CD4-positive, alpha-beta memory T cell (primary cell): ENCODE data around the gene SNU13. TPM values are rescaled to one million over a fixed set of nuclear protein-coding genes. Genes with fewer than 3 reads are reported as not detected.
"Not testable (repeated sequence)": the region's sequence is repeated elsewhere in the genome, so short reads cannot be mapped to it uniquely, and the experiment has no call there.

ENCODE experiments used
- CTCF ChIA-PET: fragments of 350-600 bp; sonication (Branson Sonifier 250); formaldehyde crosslinking; loops from one replicate; lab custom pipeline; 2021; ENCODE audit warnings: inconsistent platforms; ENCODE audit not compliant: partially characterized antibody; lab: Charles Lee
- POLR2A ChIA-PET: fragments of 350-600 bp; sonication (Branson Sonifier 250); formaldehyde crosslinking; loops from one replicate; lab custom pipeline; 2021; ENCODE audit not compliant: partially characterized antibody; lab: Charles Lee
- DNase-seq, 5 donors: peaks; one replicate each; pipeline versions ENCODE4 v3.0.0 to v3.0.0-alpha.2; 2020 to 2022; ENCODE audit warnings: mixed read lengths in 1 of 5
- H3K27ac ChIP-seq: one replicate; pipeline ENCODE4 v1.7.0; 2013; ENCODE audit warnings: low read depth, low read length
- H3K27me3 ChIP-seq: 2 replicates; pipeline ENCODE4 v1.7.0; 2013; ENCODE audit warnings: mild to moderate bottlenecking, low read length, moderate library complexity; ENCODE audit not compliant: insufficient read depth
- H3K36me3 ChIP-seq: 2 replicates; pipeline ENCODE4 v1.7.0; 2013; ENCODE audit warnings: mild to moderate bottlenecking, low read length, moderate library complexity; ENCODE audit not compliant: insufficient read depth
- H3K4me1 ChIP-seq: 2 replicates; pipeline ENCODE4 v1.7.0; 2013; ENCODE audit warnings: mild to moderate bottlenecking, low read length, moderate library complexity; ENCODE audit not compliant: insufficient read depth
- H3K4me3 ChIP-seq, 2 donors: one replicate each; pipeline ENCODE4 v1.7.0; 2013; ENCODE audit warnings: low read length in 2 of 2, mild to moderate bottlenecking in 1 of 2
- H3K9me3 ChIP-seq, 2 donors: one replicate each; pipeline ENCODE4 v1.7.0; 2013; ENCODE audit warnings: low read length in 2 of 2, control low read depth in 1 of 2; ENCODE audit not compliant: control insufficient read depth in 1 of 2
- H3K27ac Mint-ChIP-seq, 7 donors: one replicate each; pipeline ENCODE4 v1.8.0; 2020 to 2021; ENCODE audit warnings: mixed read lengths in 7 of 7, mild to moderate bottlenecking in 6 of 7, inconsistent platforms in 3 of 7, moderate library complexity in 3 of 7
- H3K27me3 Mint-ChIP-seq, 2 donors: one replicate each; pipeline ENCODE4 v1.8.0; 2020 to 2021; ENCODE audit warnings: mixed read lengths in 2 of 2
- H3K36me3 Mint-ChIP-seq, 2 donors: one replicate each; pipeline ENCODE4 v1.8.0; 2020 to 2021; ENCODE audit warnings: mixed read lengths in 2 of 2, inconsistent platforms in 1 of 2, mild to moderate bottlenecking in 1 of 2
- H3K4me1 Mint-ChIP-seq, 4 donors: one replicate each; pipeline ENCODE4 v1.8.0; 2020 to 2021; ENCODE audit warnings: mixed read lengths in 4 of 4, mild to moderate bottlenecking in 1 of 4
- H3K4me3 Mint-ChIP-seq, 8 donors: one replicate each; pipeline ENCODE4 v1.8.0; 2020 to 2021; ENCODE audit warnings: mixed read lengths in 8 of 8, mild to moderate bottlenecking in 7 of 8, moderate library complexity in 6 of 8, inconsistent platforms in 3 of 8
- H3K9me3 Mint-ChIP-seq, 8 donors: one replicate each; pipeline ENCODE4 v1.8.0; 2020 to 2021; ENCODE audit warnings: mixed read lengths in 8 of 8, mild to moderate bottlenecking in 5 of 8, inconsistent platforms in 3 of 8, moderate library complexity in 1 of 8
- intact Hi-C: fragments of 100-400 bp; cut with micrococcal nuclease; formaldehyde crosslinking; loops from one replicate; pipeline ENCODE4 v1.15.1; 2023
- polyA plus RNA-seq, 2 donors: library from polyadenylated mRNA; unstranded; fragments of 300-500 nt; fragmentation: Illumina TruSeq; gene quantifications; one replicate each; pipeline ENCODE4 v1.2.3, GENCODE V29; 2021
- total RNA-seq, 2 experiments: library from RNA; stranded (reverse); gene quantifications; one replicate each; pipeline ENCODE4 v1.2.3, GENCODE V29; 2021

SNU13 gene
- total and polyA plus RNA-seq, 4 experiments from 2014 or later = 123 to 298 (median 210) TPM

GRCh38 chr22:41638748-41639147 lies 49.9 kb downstream of the SNU13 start:
- Mint-ChIP-seq H3K4me1 (peaks cover 1 to 14% (median 7%) of the 10 kb centered on the region in 4 donors), H3K36me3 (peaks cover 38 to 76% of the 10 kb centered on the region in 2 donors)
- no peak overlapping the region for H3K27ac ChIP-seq

GRCh38 chr22:41638124-41638523 lies 50.5 kb downstream of the SNU13 start:
- H3K9me3 Mint-ChIP-seq = no peaks in the 10 kb centered on the region
- CTCF ChIA-PET = interaction anchor here (0.5 to 1.2 kb wide), 2 partner anchors 11 to 287 kb away, joined by 4 to 5 read pairs; no protein-coding TSS in a partner anchor
- intact Hi-C loops = no loop called here

More at GRCh38 chr22:41638748-41639147, 49.9 kb downstream of the SNU13 start:
- no peak for DNase-seq
- ChIA-PET POLR2A (interaction anchor here (0.8 to 1.5 kb wide), 2 partner anchors 10 to 18 kb away, joined by 3 read pairs; partner anchors contain the start of genes DESI1 and XRCC6), CTCF (interaction anchor here (0.5 kb wide), 1 partner anchor 286 kb away, joined by 5 read pairs; no protein-coding TSS in a partner anchor)
- Histone ChIP-seq H3K27me3 (no peaks in the 10 kb centered on the region), H3K36me3 (peaks cover 69% of the 10 kb centered on the region), H3K4me1 (no peaks in the 10 kb centered on the region), H3K9me3 (no peaks in the 10 kb centered on the region), H3K4me3 (no peak overlapping the region)
- Mint-ChIP-seq H3K27ac (peak overlapping the region in 2 of 7 donors; percentile 36 to 77), H3K9me3 (no peaks in the 10 kb centered on the region), H3K27me3 (no peaks in the 10 kb centered on the region), H3K4me3 (peak overlapping the region in 1 of 8 donors; percentile 12)
- intact Hi-C loops = no loop called here

GRCh38 chr22:41637623-41638022 lies 51.0 kb downstream of the SNU13 start:
- ChIA-PET CTCF (interaction anchor here (1.2 to 2.4 kb wide), 2 partner anchors 11 to 29 kb away, joined by 4 to 5 read pairs; no protein-coding TSS in a partner anchor), POLR2A (interaction anchor here (1.6 kb wide), 1 partner anchor 163 kb away, joined by 3 read pairs; the partner anchor contains the start of gene CCDC134)
- H3K27ac ChIP-seq, H3K9me3 ChIP-seq, H3K9me3 Mint-ChIP-seq, H3K27ac Mint-ChIP-seq, H3K27me3 Mint-ChIP-seq, H3K4me3 Mint-ChIP-seq, H3K4me3 ChIP-seq, H3K27me3 ChIP-seq, H3K4me1 ChIP-seq, DNase-seq, intact Hi-C loops: not testable (repeated sequence)
- peaks cover 66% of the 10 kb centered on the region for H3K36me3 ChIP-seq
- Mint-ChIP-seq H3K36me3 (peaks cover 34 to 78% of the 10 kb centered on the region in 2 donors), H3K4me1 (peaks cover 1 to 14% (median 7%) of the 10 kb centered on the region in 4 donors)

More at GRCh38 chr22:41638124-41638523, 50.5 kb downstream of the SNU13 start:
- no peak overlapping the region for H3K4me3 Mint-ChIP-seq
- Histone ChIP-seq H3K4me3 (no peak overlapping the region), H3K36me3 (peaks cover 69% of the 10 kb centered on the region), H3K4me1 (no peaks in the 10 kb centered on the region), H3K27ac (no peak overlapping the region), H3K9me3 (no peaks in the 10 kb centered on the region), H3K27me3 (no peaks in the 10 kb centered on the region)
- peaks cover 1 to 14% (median 7%) of the 10 kb centered on the region in 4 donors for H3K4me1 Mint-ChIP-seq
- POLR2A ChIA-PET = interaction anchor here (0.8 to 1.5 kb wide), 2 partner anchors 10 to 17 kb away, joined by 3 read pairs; partner anchors contain the start of genes DESI1 and XRCC6
- no peak overlapping the region for H3K27ac Mint-ChIP-seq
- peaks cover 38 to 81% of the 10 kb centered on the region in 2 donors for H3K36me3 Mint-ChIP-seq
- H3K27me3 Mint-ChIP-seq = no peaks in the 10 kb centered on the region
- no peak for DNase-seq

- ChIA-PET CTCF (interaction anchor here (2.4 kb wide), 1 partner anchor 30 kb away, joined by 5 read pairs; no protein-coding TSS in a partner anchor), POLR2A (interaction anchor here (1.6 kb wide), 1 partner anchor 164 kb away, joined by 3 read pairs; the partner anchor contains the start of gene CCDC134)
- intact Hi-C loops = no loop called here
- peaks cover 55% of the 10 kb centered on the region for H3K36me3 ChIP-seq
- H3K4me1 Mint-ChIP-seq = peaks cover 1 to 12% (median 4%) of the 10 kb centered on the region in 4 donors
- H3K4me3 ChIP-seq = no peak overlapping the region
- no peaks in the 10 kb centered on the region for H3K27me3 Mint-ChIP-seq
- no peak overlapping the region for H3K27ac Mint-ChIP-seq
- DNase-seq = no peak
- no peaks in the 10 kb centered on the region for H3K4me1 ChIP-seq
- H3K9me3 ChIP-seq = no peaks in the 10 kb centered on the region
- no peak overlapping the region for H3K4me3 Mint-ChIP-seq
- H3K27me3 ChIP-seq = no peaks in the 10 kb centered on the region
- no peaks in the 10 kb centered on the region for H3K9me3 Mint-ChIP-seq
- H3K27ac ChIP-seq = no peak overlapping the region
- H3K36me3 Mint-ChIP-seq = peaks cover 27 to 73% of the 10 kb centered on the region in 2 donors
Observed at GRCh38 chr22:41636467-41636866, 52.2 kb downstream of the SNU13 start.

GRCh38 chr22:41634610-41635009 lies 54.1 kb downstream of the SNU13 start:
- H3K4me3 Mint-ChIP-seq, H3K9me3 Mint-ChIP-seq, intact Hi-C loops, H3K27me3 Mint-ChIP-seq, H3K4me3 ChIP-seq, H3K27me3 ChIP-seq, H3K27ac ChIP-seq, DNase-seq, H3K4me1 ChIP-seq, H3K9me3 ChIP-seq: not testable (repeated sequence)
- CTCF ChIA-PET = interaction anchor here (0.8 kb wide), 1 partner anchor 32 kb away, joined by 3 read pairs; no protein-coding TSS in a partner anchor
- H3K36me3 ChIP-seq = peaks cover 44% of the 10 kb centered on the region
- peak overlapping the region in 1 of 7 donors; percentile 47 for H3K27ac Mint-ChIP-seq
- POLR2A ChIA-PET = interaction anchor here (1.7 kb wide), 1 partner anchor 13 kb away, joined by 4 read pairs; the partner anchor contains the start of gene XRCC6
- H3K4me1 Mint-ChIP-seq = peaks cover 0 to 12% (median 4%) of the 10 kb centered on the region in 4 donors
- peaks cover 32 to 68% of the 10 kb centered on the region in 2 donors for H3K36me3 Mint-ChIP-seq

GRCh38 chr22:41631615-41632014 lies 57.1 kb downstream of the SNU13 start:
- H3K27me3 Mint-ChIP-seq, H3K9me3 ChIP-seq, H3K27ac Mint-ChIP-seq, DNase-seq, H3K27ac ChIP-seq, H3K4me1 ChIP-seq, H3K4me3 Mint-ChIP-seq, H3K9me3 Mint-ChIP-seq, POLR2A ChIA-PET, H3K27me3 ChIP-seq, intact Hi-C loops, H3K4me3 ChIP-seq, CTCF ChIA-PET: not testable (repeated sequence)
- Mint-ChIP-seq H3K36me3 (peaks cover 45 to 74% of the 10 kb centered on the region in 2 donors), H3K4me1 (peaks cover 2 to 20% (median 10%) of the 10 kb centered on the region in 4 donors)
- H3K36me3 ChIP-seq = peaks cover 43% of the 10 kb centered on the region

- H3K9me3 ChIP-seq, H3K27ac Mint-ChIP-seq, H3K4me3 ChIP-seq, H3K27me3 ChIP-seq, POLR2A ChIA-PET, intact Hi-C loops, H3K4me3 Mint-ChIP-seq, H3K4me1 ChIP-seq, CTCF ChIA-PET, DNase-seq, H3K9me3 Mint-ChIP-seq, H3K27me3 Mint-ChIP-seq, H3K27ac ChIP-seq: not testable (repeated sequence)
- peaks cover 41 to 69% of the 10 kb centered on the region in 2 donors for H3K36me3 Mint-ChIP-seq
- H3K4me1 Mint-ChIP-seq = peaks cover 2 to 20% (median 10%) of the 10 kb centered on the region in 4 donors
- peaks cover 38% of the 10 kb centered on the region for H3K36me3 ChIP-seq
Observed at GRCh38 chr22:41631115-41631514, 57.6 kb downstream of the SNU13 start.
